Nephron progenitor cell (in vitro differentiated cells): Measurements from ENCODE around the gene MARK1.

ENCODE experiments used
- DNase-seq: peaks from one replicate; pipeline ENCODE4 v3.0.0; 2021
- H3K27ac Mint-ChIP-seq: 2 replicates; pipeline ENCODE4 v1.8.0; 2021; ENCODE audit warnings: mild to moderate bottlenecking, moderate library complexity, mixed read lengths
- H3K27me3 Mint-ChIP-seq: 2 replicates; pipeline ENCODE4 v1.8.0; 2021; ENCODE audit warnings: mild to moderate bottlenecking, low read depth, mixed read lengths; ENCODE audit not compliant: poor library complexity
- H3K36me3 Mint-ChIP-seq: 2 replicates; pipeline ENCODE4 v1.8.0; 2021; ENCODE audit warnings: low read depth, mixed read lengths
- H3K4me1 Mint-ChIP-seq: 2 replicates; pipeline ENCODE4 v1.8.0; 2021; ENCODE audit warnings: mixed read lengths
- H3K4me3 Mint-ChIP-seq: 2 replicates; pipeline ENCODE4 v1.8.0; 2021; ENCODE audit warnings: mild to moderate bottlenecking, moderate library complexity, mixed read lengths
- H3K9me3 Mint-ChIP-seq: 2 replicates; pipeline ENCODE4 v1.8.0; 2021; ENCODE audit warnings: mild to moderate bottlenecking, moderate library complexity, mixed read lengths
- CTCF ChIP-seq: fragments of 200-600 bp; sonication (generic); IDR thresholded peaks from 2 replicates; pipeline ENCODE4 v1.5.0; 2021; ENCODE audit warnings: antibody characterized with exemption

The MARK1 gene

GRCh38 chr1:220631238-220631815 is 103.4 kb downstream of the MARK1 start:
- H3K27me3 Mint-ChIP-seq = no peaks in the 10 kb centered on the region
- peak overlapping the region; percentile 18 for H3K27ac Mint-ChIP-seq
- H3K4me3 Mint-ChIP-seq = no peak overlapping the region

GRCh38 chr1:220637759-220638158 is 109.8 kb downstream of the MARK1 start:
- H3K27ac Mint-ChIP-seq = no peak overlapping the region
- DNase-seq = no peak
- no peaks in the 10 kb centered on the region for H3K27me3 Mint-ChIP-seq
- H3K4me3 Mint-ChIP-seq = no peak overlapping the region
- H3K36me3 Mint-ChIP-seq = peaks cover 63% of the 10 kb centered on the region
- TF ChIP-seq CTCF = no peak
- H3K4me1 Mint-ChIP-seq = no peaks in the 10 kb centered on the region
- peaks cover 8% of the 10 kb centered on the region for H3K9me3 Mint-ChIP-seq

More at GRCh38 chr1:220631238-220631815, 103.4 kb downstream of the MARK1 start:
- Mint-ChIP-seq H3K4me1 (no peaks in the 10 kb centered on the region), H3K9me3 (no peaks in the 10 kb centered on the region), H3K36me3 (peaks cover 24% of the 10 kb centered on the region)
- DNase-seq = no peak
- TF ChIP-seq CTCF = no peak

GRCh38 chr1:220642285-220642684 is 114.3 kb downstream of the MARK1 start:
- H3K27ac Mint-ChIP-seq = no peak overlapping the region
- no peak for DNase-seq
- TF ChIP-seq CTCF = no peak
- H3K9me3 Mint-ChIP-seq = peaks cover 44% of the 10 kb centered on the region
- peaks cover 4% of the 10 kb centered on the region for H3K27me3 Mint-ChIP-seq
- no peak overlapping the region for H3K4me3 Mint-ChIP-seq
- peaks cover 65% of the 10 kb centered on the region for H3K36me3 Mint-ChIP-seq
- no peaks in the 10 kb centered on the region for H3K4me1 Mint-ChIP-seq

GRCh38 chr1:220652995-220653394 is 125.1 kb downstream of the MARK1 start:
- no peaks in the 10 kb centered on the region for H3K27me3 Mint-ChIP-seq
- no peak for TF ChIP-seq CTCF
- H3K4me1 Mint-ChIP-seq = no peaks in the 10 kb centered on the region
- H3K4me3 Mint-ChIP-seq = no peak overlapping the region
- H3K27ac Mint-ChIP-seq = no peak overlapping the region
- no peaks in the 10 kb centered on the region for H3K9me3 Mint-ChIP-seq
- no peak for DNase-seq
- H3K36me3 Mint-ChIP-seq = peaks cover 11% of the 10 kb centered on the region

- no peak for TF ChIP-seq CTCF
- Mint-ChIP-seq H3K4me1 (no peaks in the 10 kb centered on the region), H3K36me3 (peaks cover 11% of the 10 kb centered on the region), H3K9me3 (no peaks in the 10 kb centered on the region), H3K27ac (peak overlapping the region; percentile 5), H3K27me3 (no peaks in the 10 kb centered on the region), H3K4me3 (no peak overlapping the region)
- no peak for DNase-seq
Measured at GRCh38 chr1:220655509-220655908, 127.6 kb downstream of the MARK1 start.
